ENCODE measurements around the gene WDR88.

The WDR88 gene

DNA sequence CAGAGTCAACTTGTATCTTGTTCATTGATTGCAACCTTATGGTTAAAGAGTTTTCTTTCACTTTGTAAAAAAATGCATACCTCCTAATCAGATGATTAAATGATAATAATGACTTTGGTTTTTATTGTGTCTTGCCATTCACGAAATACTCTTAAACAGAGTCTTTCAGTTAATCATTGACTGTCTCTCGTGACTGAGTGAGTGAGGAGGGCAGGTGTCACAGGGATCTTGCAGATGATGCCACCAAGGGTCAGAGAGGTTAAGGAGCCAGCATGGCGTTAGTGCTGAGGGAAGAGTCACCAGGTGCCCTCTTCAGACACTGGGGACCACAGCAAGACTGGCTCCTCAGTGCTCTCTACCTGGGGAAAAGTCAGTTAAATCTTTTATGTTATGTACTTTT is 42.9 kb upstream of the WDR88 start:
- Histone ChIP-seq H3K9me2 (replicated peaks; ENCODE audit: control insufficient read depth, low read length) (no peaks in the 10 kb centered on the region), H3K4me3 (ENCODE audit: low read length) (no peak overlapping the region), H3K4me2 (ENCODE audit: low read length) (no peak overlapping the region), H3K36me3 (ENCODE audit: control insufficient read depth, low read length) (peaks cover 30% of the 10 kb centered on the region), H3K27me3 (ENCODE audit: control insufficient read depth, low read length) (no peaks in the 10 kb centered on the region), H3K27ac (ENCODE audit: low read depth, low read length) (no peak overlapping the region), H3F3A (ENCODE audit: control insufficient read depth, insufficient read depth) (no peaks in the 10 kb centered on the region), H4K20me1 (ENCODE audit: control insufficient read depth, insufficient read depth, low read depth, low read length) (no peaks in the 10 kb centered on the region), H3K4me1 (ENCODE audit: control insufficient read depth, low read length) (no peaks in the 10 kb centered on the region), H3K79me2 (ENCODE audit: control insufficient read depth, low read length) (no peaks in the 10 kb centered on the region), H3K9me3 (ENCODE audit: control insufficient read depth, insufficient read depth, low read length) (no peaks in the 10 kb centered on the region)
- TF ChIP-seq, protein P1, sequence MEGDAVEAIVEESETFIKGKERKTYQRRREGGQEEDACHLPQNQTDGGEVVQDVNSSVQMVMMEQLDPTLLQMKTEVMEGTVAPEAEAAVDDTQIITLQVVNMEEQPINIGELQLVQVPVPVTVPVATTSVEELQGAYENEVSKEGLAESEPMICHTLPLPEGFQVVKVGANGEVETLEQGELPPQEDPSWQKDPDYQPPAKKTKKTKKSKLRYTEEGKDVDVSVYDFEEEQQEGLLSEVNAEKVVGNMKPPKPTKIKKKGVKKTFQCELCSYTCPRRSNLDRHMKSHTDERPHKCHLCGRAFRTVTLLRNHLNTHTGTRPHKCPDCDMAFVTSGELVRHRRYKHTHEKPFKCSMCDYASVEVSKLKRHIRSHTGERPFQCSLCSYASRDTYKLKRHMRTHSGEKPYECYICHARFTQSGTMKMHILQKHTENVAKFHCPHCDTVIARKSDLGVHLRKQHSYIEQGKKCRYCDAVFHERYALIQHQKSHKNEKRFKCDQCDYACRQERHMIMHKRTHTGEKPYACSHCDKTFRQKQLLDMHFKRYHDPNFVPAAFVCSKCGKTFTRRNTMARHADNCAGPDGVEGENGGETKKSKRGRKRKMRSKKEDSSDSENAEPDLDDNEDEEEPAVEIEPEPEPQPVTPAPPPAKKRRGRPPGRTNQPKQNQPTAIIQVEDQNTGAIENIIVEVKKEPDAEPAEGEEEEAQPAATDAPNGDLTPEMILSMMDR (IDR thresholded peaks at IDR 0.05; ENCODE audit: low read depth, low read length, poor library complexity, severe bottlenecking), result no peak
- TF ChIP-seq EZH2phosphoT487 (IDR thresholded peaks at IDR 0.05; ENCODE audit: borderline replicate concordance, low read length), result no peak

DNA sequence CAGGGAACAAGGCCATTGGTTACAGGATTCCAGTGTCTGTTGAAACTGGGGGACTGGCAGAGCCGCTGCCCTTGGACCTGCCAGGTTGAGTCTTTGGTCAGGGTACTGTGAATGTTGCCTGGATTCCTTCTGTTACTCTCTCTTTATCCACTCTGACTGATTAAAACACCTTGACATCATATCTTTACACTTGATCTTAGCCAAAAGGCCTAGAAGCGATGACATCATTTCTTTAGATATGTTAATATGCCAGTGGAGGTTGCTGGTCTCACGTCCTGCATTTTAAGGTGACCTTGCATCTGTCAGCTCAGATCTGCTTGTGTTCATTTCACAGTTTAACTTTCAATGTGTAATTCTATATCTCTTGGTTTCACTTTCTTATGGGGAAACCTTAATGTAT is 41.7 kb upstream of the WDR88 start:
- no peaks in the 10 kb centered on the region for H3K27me3 ChIP-seq (ENCODE audit: control insufficient read depth, low read length)
- H3K9me2 ChIP-seq (replicated peaks; ENCODE audit: control insufficient read depth, low read length), result no peaks in the 10 kb centered on the region
- no peaks in the 10 kb centered on the region for H3K9me3 ChIP-seq (ENCODE audit: control insufficient read depth, insufficient read depth, low read length)
- H3K4me3 ChIP-seq (ENCODE audit: low read length), result no peak overlapping the region
- H3F3A ChIP-seq (ENCODE audit: control insufficient read depth, insufficient read depth), result no peaks in the 10 kb centered on the region
- H3K4me1 ChIP-seq (ENCODE audit: control insufficient read depth, low read length), result no peaks in the 10 kb centered on the region
- no peak overlapping the region for H3K27ac ChIP-seq (ENCODE audit: low read depth, low read length)
- H3K36me3 ChIP-seq (ENCODE audit: control insufficient read depth, low read length), result peaks cover 36% of the 10 kb centered on the region
- H3K79me2 ChIP-seq (ENCODE audit: control insufficient read depth, low read length), result no peaks in the 10 kb centered on the region
- TF ChIP-seq EZH2phosphoT487 (IDR thresholded peaks at IDR 0.05; ENCODE audit: borderline replicate concordance, low read length), result no peak
- TF ChIP-seq, protein P1 (IDR thresholded peaks at IDR 0.05; ENCODE audit: low read depth, low read length, poor library complexity, severe bottlenecking), result no peak
- no peaks in the 10 kb centered on the region for H4K20me1 ChIP-seq (ENCODE audit: control insufficient read depth, insufficient read depth, low read depth, low read length)
- no peak overlapping the region for H3K4me2 ChIP-seq (ENCODE audit: low read length)

DNA sequence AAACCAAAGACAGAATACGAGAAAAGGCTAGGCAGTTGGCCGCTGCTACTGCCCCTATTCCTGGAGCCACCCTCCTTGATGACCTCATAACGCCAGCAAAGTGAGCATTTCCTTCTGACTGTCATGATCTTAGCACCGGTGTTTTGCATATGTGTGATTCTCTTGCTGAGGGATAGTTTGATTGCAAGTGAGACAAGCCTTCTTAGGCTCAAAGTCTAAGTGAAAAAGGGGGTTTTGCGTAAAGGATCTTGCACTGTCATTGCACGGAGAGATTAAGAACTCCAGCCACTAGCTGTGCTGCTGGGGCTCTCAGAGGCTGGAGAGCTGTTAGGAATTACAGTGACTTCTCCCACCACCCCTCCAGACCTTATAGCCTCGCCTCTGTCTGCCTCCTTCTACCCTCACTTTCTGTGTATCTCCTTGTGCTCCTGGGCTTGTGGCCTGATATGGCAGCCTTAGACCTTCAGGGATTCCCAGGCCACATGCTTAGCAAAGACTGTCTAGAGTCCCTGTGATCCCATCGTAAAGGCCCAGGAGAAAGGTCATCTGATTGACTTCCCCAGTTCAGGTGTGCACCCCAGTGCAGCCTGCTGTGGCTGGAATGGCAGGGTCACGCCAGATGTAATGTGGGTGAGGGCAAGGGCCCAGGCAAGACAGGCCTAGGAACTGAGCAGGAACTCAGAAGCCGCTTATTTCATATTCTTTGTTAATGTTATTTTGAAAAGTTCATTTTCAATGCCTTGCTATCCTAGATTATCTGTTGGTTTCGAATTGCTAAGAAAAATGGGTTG is 38.3 kb upstream of the WDR88 start:
- no peaks in the 10 kb centered on the region for H3F3A ChIP-seq (ENCODE audit: control insufficient read depth, insufficient read depth)
- no peaks in the 10 kb centered on the region for H4K20me1 ChIP-seq (ENCODE audit: control insufficient read depth, insufficient read depth, low read depth, low read length)
- H3K9me2 ChIP-seq (replicated peaks; ENCODE audit: control insufficient read depth, low read length), result no peaks in the 10 kb centered on the region
- no peaks in the 10 kb centered on the region for H3K79me2 ChIP-seq (ENCODE audit: control insufficient read depth, low read length)
- peaks cover 58% of the 10 kb centered on the region for H3K36me3 ChIP-seq (ENCODE audit: control insufficient read depth, low read length)
- no peaks in the 10 kb centered on the region for H3K27me3 ChIP-seq (ENCODE audit: control insufficient read depth, low read length)
- no peaks in the 10 kb centered on the region for H3K9me3 ChIP-seq (ENCODE audit: control insufficient read depth, insufficient read depth, low read length)
- H3K4me1 ChIP-seq (ENCODE audit: control insufficient read depth, low read length), result no peaks in the 10 kb centered on the region
- TF ChIP-seq, protein P1 (IDR thresholded peaks at IDR 0.05; ENCODE audit: low read depth, low read length, poor library complexity, severe bottlenecking), result no peak
- TF ChIP-seq EZH2phosphoT487 (IDR thresholded peaks at IDR 0.05; ENCODE audit: borderline replicate concordance, low read length), result no peak
- no peak overlapping the region for H3K27ac ChIP-seq (ENCODE audit: low read depth, low read length)
- H3K4me2 ChIP-seq (ENCODE audit: low read length), result no peak overlapping the region
- no peak overlapping the region for H3K4me3 ChIP-seq (ENCODE audit: low read length)

All from DOHH2 (cell line).